Esophagus squamous epithelium (tissue), 4 donors: ENCODE data around the gene KCNJ6.

Source experiments
- POLR2A ChIP-seq, 4 donors: fragments of 450-650 bp; IDR thresholded peaks; one replicate each; pipeline ENCODE4 v1.6.1; 2017; ENCODE audit warnings: antibody characterized with exemption in 4 of 4, mild to moderate bottlenecking in 4 of 4, moderate library complexity in 3 of 4
- TF ChIP-seq, protein P1 (sequence below), 6 experiments: fragments of 450-650 bp in 4 of 6; fragments of 200-600 bp in 2 of 6; sonication (generic) in 2 of 6; IDR thresholded peaks; one replicate each; pipeline ENCODE4 v1.5.1; 2016 to 2019; ENCODE audit warnings: antibody characterized with exemption in 6 of 6, mild to moderate bottlenecking in 4 of 6, moderate library complexity in 4 of 6

DNA sequence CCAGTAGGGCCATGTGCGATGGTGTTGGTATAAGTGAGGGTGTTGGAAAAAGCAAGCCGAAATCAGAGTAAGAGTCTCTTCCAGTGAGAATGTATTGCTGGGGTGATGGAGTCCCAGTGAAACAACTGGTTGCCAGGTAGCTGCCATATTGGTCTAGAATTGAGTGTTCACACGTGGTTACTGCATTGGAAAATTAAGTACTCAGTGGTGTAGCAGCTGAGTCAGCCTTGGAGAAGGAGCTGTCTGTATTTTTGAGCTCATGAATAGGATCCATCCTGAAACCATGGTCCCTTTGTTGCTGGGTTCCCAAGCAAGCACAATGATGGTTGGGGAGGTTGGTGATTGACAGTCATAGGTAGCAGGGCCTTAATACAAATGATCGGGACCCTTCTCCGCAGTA is 314.3 kb downstream of the KCNJ6 start:
- TF ChIP-seq, protein P1, sequence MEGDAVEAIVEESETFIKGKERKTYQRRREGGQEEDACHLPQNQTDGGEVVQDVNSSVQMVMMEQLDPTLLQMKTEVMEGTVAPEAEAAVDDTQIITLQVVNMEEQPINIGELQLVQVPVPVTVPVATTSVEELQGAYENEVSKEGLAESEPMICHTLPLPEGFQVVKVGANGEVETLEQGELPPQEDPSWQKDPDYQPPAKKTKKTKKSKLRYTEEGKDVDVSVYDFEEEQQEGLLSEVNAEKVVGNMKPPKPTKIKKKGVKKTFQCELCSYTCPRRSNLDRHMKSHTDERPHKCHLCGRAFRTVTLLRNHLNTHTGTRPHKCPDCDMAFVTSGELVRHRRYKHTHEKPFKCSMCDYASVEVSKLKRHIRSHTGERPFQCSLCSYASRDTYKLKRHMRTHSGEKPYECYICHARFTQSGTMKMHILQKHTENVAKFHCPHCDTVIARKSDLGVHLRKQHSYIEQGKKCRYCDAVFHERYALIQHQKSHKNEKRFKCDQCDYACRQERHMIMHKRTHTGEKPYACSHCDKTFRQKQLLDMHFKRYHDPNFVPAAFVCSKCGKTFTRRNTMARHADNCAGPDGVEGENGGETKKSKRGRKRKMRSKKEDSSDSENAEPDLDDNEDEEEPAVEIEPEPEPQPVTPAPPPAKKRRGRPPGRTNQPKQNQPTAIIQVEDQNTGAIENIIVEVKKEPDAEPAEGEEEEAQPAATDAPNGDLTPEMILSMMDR (IDR thresholded peaks at IDR 0.05), result no peak
- no peak for TF ChIP-seq POLR2A (IDR thresholded peaks at IDR 0.05)
